Thymus (tissue), 2 donors: ENCODE measurements around the gene IGSF9B. TPM values are rescaled to one million over a fixed set of nuclear protein-coding genes. Genes with fewer than 3 reads are reported as not detected.

Source experiments
- polyA plus RNA-seq: library from polyadenylated mRNA; stranded (reverse); fragments of 200-250 nt; gene quantifications from one replicate; pipeline ENCODE4 v1.2.3, GENCODE V29; 2013
- total RNA-seq: library from RNA; stranded (reverse); fragments of 120-200 nt; gene quantifications from one replicate; pipeline ENCODE4 v1.2.4, GENCODE V29; 2013
- donor health status: healthy.

Gene IGSF9B
- total and polyA plus RNA-seq, 2 donors = 1.6 to 1.8 TPM

Other genes starting within 250 kb of the IGSF9B start
- not detected for gene SPATA19, start 111.5 kb downstream of the IGSF9B start, total RNA-seq
- gene SPATA19, start 111.5 kb downstream of the IGSF9B start, polyA plus RNA-seq = 0.05 TPM
- gene JAM3, start 112.1 kb upstream of the IGSF9B start, total RNA-seq = 15.8 TPM
- gene JAM3, start 112.1 kb upstream of the IGSF9B start, polyA plus RNA-seq = 19.3 TPM